Activated CD4-positive, alpha-beta T cell treated with anti-CD3 and anti-CD28 coated beads, Interleukin-2, amount 10 ng/mL, durations not matched to agents 24 days and 14 days (primary cell): ENCODE data around the gene SLC25A29. TPM values are rescaled to one million over a fixed set of nuclear protein-coding genes. Genes with fewer than 3 reads are reported as not detected.
A peak's percentile ranks its signal among the peaks of the same experiment; 100 is the strongest.
"Not testable (repeated sequence)": the region's sequence is repeated elsewhere in the genome, so short reads cannot be mapped to it uniquely, and the experiment has no call there.

ENCODE experiments used
- DNase-seq: peaks from one replicate; pipeline ENCODE4 v3.0.0; 2022
- H3K27ac Mint-ChIP-seq: one replicate; pipeline ENCODE4 v1.8.0; 2022; ENCODE audit warnings: mild to moderate bottlenecking, mixed read lengths
- H3K27me3 Mint-ChIP-seq: one replicate; pipeline ENCODE4 v1.8.0; 2022; ENCODE audit warnings: mixed read lengths
- H3K36me3 Mint-ChIP-seq: one replicate; pipeline ENCODE4 v1.8.0; 2022; ENCODE audit warnings: low read depth, mild to moderate bottlenecking, mixed read lengths
- H3K4me1 Mint-ChIP-seq: one replicate; pipeline ENCODE4 v1.8.0; 2021; ENCODE audit warnings: mixed read lengths
- H3K4me3 Mint-ChIP-seq: one replicate; pipeline ENCODE4 v1.8.0; 2022; ENCODE audit warnings: mild to moderate bottlenecking, moderate library complexity, mixed read lengths
- H3K9me3 Mint-ChIP-seq: one replicate; pipeline ENCODE4 v1.8.0; 2021; ENCODE audit warnings: mixed read lengths
- intact Hi-C: fragments of 100-400 bp; cut with micrococcal nuclease; formaldehyde crosslinking; loops from one replicate; pipeline ENCODE4 v1.15.1; 2023
- total RNA-seq: library from RNA; stranded (reverse); gene quantifications from 2 replicates; pipeline ENCODE4 v1.2.3, GENCODE V29; 2022

SLC25A29 gene
- total RNA-seq, 1 donor from 2014 or later, result 16.4 TPM

GRCh38 chr14:100312110-100312876, 6.0 kb upstream of the SLC25A29 start:
- H3K9me3 Mint-ChIP-seq, intact Hi-C loops, H3K4me3 Mint-ChIP-seq, H3K27ac Mint-ChIP-seq, DNase-seq, H3K36me3 Mint-ChIP-seq: not testable (repeated sequence)
- H3K4me1 Mint-ChIP-seq, result peaks cover 11% of the 10 kb centered on the region
- peaks cover 23% of the 10 kb centered on the region for H3K27me3 Mint-ChIP-seq

GRCh38 chr14:100309028-100309737, 2.9 kb upstream of the SLC25A29 start:
- Mint-ChIP-seq H3K9me3 (no peaks in the 10 kb centered on the region), H3K4me1 (peaks cover 14% of the 10 kb centered on the region), H3K4me3 (no peak overlapping the region), H3K27ac (no peak overlapping the region), H3K36me3 (no peaks in the 10 kb centered on the region), H3K27me3 (peaks cover 33% of the 10 kb centered on the region)
- intact Hi-C loops, result no loop called here
- no peak for DNase-seq

GRCh38 chr14:100308427-100308792, 2.2 kb upstream of the SLC25A29 start:
- H3K4me3 Mint-ChIP-seq, H3K9me3 Mint-ChIP-seq, DNase-seq, H3K36me3 Mint-ChIP-seq, H3K27ac Mint-ChIP-seq, intact Hi-C loops: not testable (repeated sequence)
- Mint-ChIP-seq H3K4me1 (peaks cover 15% of the 10 kb centered on the region), H3K27me3 (peaks cover 33% of the 10 kb centered on the region)

- Mint-ChIP-seq H3K36me3 (no peaks in the 10 kb centered on the region), H3K4me3 (peak overlapping the region; percentile 49)
Measured at GRCh38 chr14:100307766-100308426, 1.7 kb upstream of the SLC25A29 start.

GRCh38 chr14:100306998-100307765, 938 bp upstream of the SLC25A29 start:
- intact Hi-C loops, result loop anchor here (1.0 kb wide), 1 partner anchor 68 kb away; a partner anchor contains a TSS
- DNase-seq, result no peak

More at GRCh38 chr14:100307766-100308426, 1.7 kb upstream of the SLC25A29 start:
- H3K27me3 Mint-ChIP-seq, result peaks cover 33% of the 10 kb centered on the region
- no peak overlapping the region for H3K27ac Mint-ChIP-seq
- intact Hi-C loops, result no loop called here
- H3K9me3 Mint-ChIP-seq, result no peaks in the 10 kb centered on the region
- H3K4me1 Mint-ChIP-seq, result peaks cover 15% of the 10 kb centered on the region
- no peak for DNase-seq

GRCh38 chr14:100305324-100306100, 732 bp downstream of the SLC25A29 start:
- Mint-ChIP-seq H3K27me3 (peaks cover 22% of the 10 kb centered on the region), H3K4me1 (peaks cover 13% of the 10 kb centered on the region), H3K9me3 (no peaks in the 10 kb centered on the region), H3K4me3 (peak overlapping the region; percentile 83), H3K36me3 (no peaks in the 10 kb centered on the region), H3K27ac (peak overlapping the region; percentile 51)
- intact Hi-C loops, result loop anchor here (1.0 kb wide), 2 partner anchors 20 to 70 kb away; a partner anchor contains a TSS
- DNase-seq, result peak; percentile 84

More at GRCh38 chr14:100306998-100307765, 938 bp upstream of the SLC25A29 start:
- Mint-ChIP-seq H3K27ac (no peak overlapping the region), H3K27me3 (peaks cover 29% of the 10 kb centered on the region), H3K9me3 (no peaks in the 10 kb centered on the region), H3K36me3 (no peaks in the 10 kb centered on the region), H3K4me1 (peaks cover 13% of the 10 kb centered on the region), H3K4me3 (peak overlapping the region; percentile 75)

- Mint-ChIP-seq H3K27me3 (peaks cover 22% of the 10 kb centered on the region), H3K36me3 (no peaks in the 10 kb centered on the region), H3K9me3 (no peaks in the 10 kb centered on the region), H3K27ac (peak overlapping the region; percentile 51), H3K4me3 (peak overlapping the region; percentile 83), H3K4me1 (peaks cover 13% of the 10 kb centered on the region)
- intact Hi-C loops, result loop anchor here (1.0 kb wide), 1 partner anchor 20 kb away; no protein-coding TSS in a partner anchor
- DNase-seq, result no peak
Measured at GRCh38 chr14:100304825-100305323, 1.4 kb downstream of the SLC25A29 start.

GRCh38 chr14:100303925-100304324, 2.3 kb downstream of the SLC25A29 start:
- intact Hi-C loops, result loop anchor here (1.0 kb wide), 1 partner anchor 73 kb away; no protein-coding TSS in a partner anchor
- H3K36me3 Mint-ChIP-seq, result no peaks in the 10 kb centered on the region
- no peak for DNase-seq
- H3K27me3 Mint-ChIP-seq, result peaks cover 20% of the 10 kb centered on the region
- H3K27ac Mint-ChIP-seq, result no peak overlapping the region
- no peaks in the 10 kb centered on the region for H3K9me3 Mint-ChIP-seq
- H3K4me1 Mint-ChIP-seq, result peaks cover 13% of the 10 kb centered on the region
- H3K4me3 Mint-ChIP-seq, result no peak overlapping the region

- Mint-ChIP-seq H3K4me3 (no peak overlapping the region), H3K36me3 (no peaks in the 10 kb centered on the region), H3K4me1 (peaks cover 13% of the 10 kb centered on the region), H3K27ac (no peak overlapping the region), H3K9me3 (no peaks in the 10 kb centered on the region), H3K27me3 (peaks cover 16% of the 10 kb centered on the region)
- intact Hi-C loops, result loop anchor here (1.0 kb wide), 1 partner anchor 74 kb away; no protein-coding TSS in a partner anchor
- no peak for DNase-seq
Measured at GRCh38 chr14:100303179-100303578, 3.1 kb downstream of the SLC25A29 start.

- no peak overlapping the region for H3K4me3 Mint-ChIP-seq
- H3K27me3 Mint-ChIP-seq, result peaks cover 13% of the 10 kb centered on the region
- H3K4me1 Mint-ChIP-seq, result peaks cover 11% of the 10 kb centered on the region
- H3K9me3 Mint-ChIP-seq, result no peaks in the 10 kb centered on the region
- H3K27ac Mint-ChIP-seq, result no peak overlapping the region
- no peaks in the 10 kb centered on the region for H3K36me3 Mint-ChIP-seq
- intact Hi-C loops, result loop anchor here (1.0 kb wide), 1 partner anchor 75 kb away; no protein-coding TSS in a partner anchor
- DNase-seq, result no peak
Measured at GRCh38 chr14:100302616-100303015, 3.6 kb downstream of the SLC25A29 start.

- no peak for DNase-seq
- Mint-ChIP-seq H3K27me3 (no peaks in the 10 kb centered on the region), H3K4me1 (peaks cover 1% of the 10 kb centered on the region), H3K9me3 (no peaks in the 10 kb centered on the region), H3K4me3 (no peak overlapping the region), H3K36me3 (no peaks in the 10 kb centered on the region), H3K27ac (peak overlapping the region; percentile 41)
- intact Hi-C loops, result no loop called here
Measured at GRCh38 chr14:100299238-100299560, 7.0 kb downstream of the SLC25A29 start.

- H3K4me3 Mint-ChIP-seq, result no peak overlapping the region
- H3K27me3 Mint-ChIP-seq, result no peaks in the 10 kb centered on the region
- intact Hi-C loops, result no loop called here
- DNase-seq, result no peak
- H3K36me3 Mint-ChIP-seq, result no peaks in the 10 kb centered on the region
- no peaks in the 10 kb centered on the region for H3K4me1 Mint-ChIP-seq
- peak overlapping the region; percentile 41 for H3K27ac Mint-ChIP-seq
- H3K9me3 Mint-ChIP-seq, result no peaks in the 10 kb centered on the region
Measured at GRCh38 chr14:100298551-100299237, 7.5 kb downstream of the SLC25A29 start.
